Activated CD4-positive, alpha-beta memory T cell treated with anti-CD3 and anti-CD28 coated beads, Interleukin-2, amount 10 ng/mL, durations not matched to agents 7 days and 5 days (primary cell): Measurements from ENCODE around the gene HOXA1. TPM values are rescaled to one million over a fixed set of nuclear protein-coding genes. Genes with fewer than 3 reads are reported as not detected.

ENCODE experiments used
- CTCF ChIA-PET: fragments of 350-600 bp; sonication (Branson Sonifier 250); formaldehyde crosslinking; loops from one replicate; lab custom pipeline; 2021; ENCODE audit warnings: antibody characterized with exemption, inconsistent platforms; lab: Charles Lee
- POLR2A ChIA-PET: fragments of 350-600 bp; sonication (Branson Sonifier 250); formaldehyde crosslinking; loops from one replicate; lab custom pipeline; 2021; ENCODE audit warnings: antibody characterized with exemption; lab: Charles Lee
- DNase-seq: peaks from one replicate; pipeline ENCODE4 v3.0.0-alpha.2; 2020
- H3K27ac Mint-ChIP-seq: one replicate; pipeline ENCODE4 v1.8.0; 2021; ENCODE audit warnings: mild to moderate bottlenecking, mixed read lengths
- H3K27me3 Mint-ChIP-seq: one replicate; pipeline ENCODE4 v1.8.0; 2021; ENCODE audit warnings: mixed read lengths
- H3K36me3 Mint-ChIP-seq: one replicate; pipeline ENCODE4 v1.8.0; 2021; ENCODE audit warnings: low read depth, mixed read lengths
- H3K4me1 Mint-ChIP-seq: one replicate; pipeline ENCODE4 v1.8.0; 2021; ENCODE audit warnings: mixed read lengths
- H3K4me3 Mint-ChIP-seq: one replicate; pipeline ENCODE4 v1.8.0; 2021; ENCODE audit warnings: mild to moderate bottlenecking, mixed read lengths
- H3K9me3 Mint-ChIP-seq: one replicate; pipeline ENCODE4 v1.8.0; 2021; ENCODE audit warnings: mixed read lengths
- total RNA-seq, 2 experiments: library from RNA; stranded (reverse); gene quantifications; one replicate each; pipeline ENCODE4 v1.2.3, GENCODE V29; 2021

HOXA1 gene
- total RNA-seq, 2 experiments from 2014 or later, result 0.70 to 0.86 TPM

- ChIA-PET CTCF (no interaction called here), POLR2A (no interaction called here)
- H3K4me3 Mint-ChIP-seq, result no peak overlapping the region
- H3K27me3 Mint-ChIP-seq, result peaks cover 36% of the 10 kb centered on the region
- H3K9me3 Mint-ChIP-seq, result no peaks in the 10 kb centered on the region
- H3K27ac Mint-ChIP-seq, result no peak overlapping the region
- peaks cover 12% of the 10 kb centered on the region for H3K4me1 Mint-ChIP-seq
- no peaks in the 10 kb centered on the region for H3K36me3 Mint-ChIP-seq
- DNase-seq, result no peak
Measured at GRCh38 chr7:27139334-27140125, 43.7 kb upstream of the HOXA1 start.

GRCh38 chr7:27138985-27139333 is 43.2 kb upstream of the HOXA1 start:
- Mint-ChIP-seq H3K4me3 (no peak overlapping the region), H3K36me3 (no peaks in the 10 kb centered on the region), H3K27me3 (peaks cover 41% of the 10 kb centered on the region), H3K4me1 (peaks cover 18% of the 10 kb centered on the region), H3K27ac (no peak overlapping the region), H3K9me3 (no peaks in the 10 kb centered on the region)
- POLR2A ChIA-PET, result no interaction called here
- no peak for DNase-seq
- CTCF ChIA-PET, result no interaction called here

GRCh38 chr7:27138472-27138871 is 42.7 kb upstream of the HOXA1 start:
- no peak for DNase-seq

GRCh38 chr7:27137640-27138315 is 42.0 kb upstream of the HOXA1 start:
- ChIA-PET POLR2A (no interaction called here), CTCF (no interaction called here)
- no peaks in the 10 kb centered on the region for H3K9me3 Mint-ChIP-seq
- no peak overlapping the region for H3K27ac Mint-ChIP-seq
- DNase-seq, result no peak
- peaks cover 50% of the 10 kb centered on the region for H3K27me3 Mint-ChIP-seq
- H3K36me3 Mint-ChIP-seq, result no peaks in the 10 kb centered on the region
- no peak overlapping the region for H3K4me3 Mint-ChIP-seq
- H3K4me1 Mint-ChIP-seq, result peaks cover 20% of the 10 kb centered on the region

More at GRCh38 chr7:27138472-27138871, 42.7 kb upstream of the HOXA1 start:
- H3K4me3 Mint-ChIP-seq, result no peak overlapping the region
- POLR2A ChIA-PET, result no interaction called here
- H3K9me3 Mint-ChIP-seq, result no peaks in the 10 kb centered on the region
- no peak overlapping the region for H3K27ac Mint-ChIP-seq
- H3K36me3 Mint-ChIP-seq, result no peaks in the 10 kb centered on the region
- peaks cover 20% of the 10 kb centered on the region for H3K4me1 Mint-ChIP-seq
- peaks cover 44% of the 10 kb centered on the region for H3K27me3 Mint-ChIP-seq
- CTCF ChIA-PET, result no interaction called here

GRCh38 chr7:27134392-27134791 is 38.6 kb upstream of the HOXA1 start:
- Mint-ChIP-seq H3K9me3 (no peaks in the 10 kb centered on the region), H3K4me3 (no peak overlapping the region), H3K4me1 (peaks cover 20% of the 10 kb centered on the region), H3K36me3 (no peaks in the 10 kb centered on the region), H3K27ac (no peak overlapping the region), H3K27me3 (peaks cover 60% of the 10 kb centered on the region)
- ChIA-PET CTCF (no interaction called here), POLR2A (interaction anchor here (0.7 kb wide), 1 partner anchor 104 kb away, joined by 3 read pairs; no protein-coding TSS in a partner anchor)
- DNase-seq, result no peak

GRCh38 chr7:27133409-27134231 is 37.8 kb upstream of the HOXA1 start:
- ChIA-PET POLR2A (no interaction called here), CTCF (no interaction called here)
- Mint-ChIP-seq H3K4me3 (no peak overlapping the region), H3K4me1 (peaks cover 20% of the 10 kb centered on the region), H3K36me3 (no peaks in the 10 kb centered on the region), H3K27ac (no peak overlapping the region), H3K9me3 (no peaks in the 10 kb centered on the region), H3K27me3 (peaks cover 62% of the 10 kb centered on the region)
- no peak for DNase-seq

GRCh38 chr7:27132978-27133377 is 37.2 kb upstream of the HOXA1 start:
- no peak for DNase-seq
- H3K4me3 Mint-ChIP-seq, result no peak overlapping the region
- peaks cover 65% of the 10 kb centered on the region for H3K27me3 Mint-ChIP-seq
- H3K9me3 Mint-ChIP-seq, result no peaks in the 10 kb centered on the region
- H3K4me1 Mint-ChIP-seq, result peaks cover 20% of the 10 kb centered on the region
- no peak overlapping the region for H3K27ac Mint-ChIP-seq
- H3K36me3 Mint-ChIP-seq, result no peaks in the 10 kb centered on the region
- CTCF ChIA-PET, result no interaction called here
- POLR2A ChIA-PET, result no interaction called here

- no peak for DNase-seq
- Mint-ChIP-seq H3K27me3 (peaks cover 65% of the 10 kb centered on the region), H3K27ac (no peak overlapping the region), H3K4me1 (peaks cover 20% of the 10 kb centered on the region), H3K36me3 (no peaks in the 10 kb centered on the region), H3K4me3 (no peak overlapping the region), H3K9me3 (no peaks in the 10 kb centered on the region)
- ChIA-PET CTCF (interaction anchor here (0.9 kb wide), 1 partner anchor 18 kb away, joined by 3 read pairs; no protein-coding TSS in a partner anchor), POLR2A (no interaction called here)
Measured at GRCh38 chr7:27132214-27132613, 36.4 kb upstream of the HOXA1 start.

GRCh38 chr7:27131390-27131819 is 35.6 kb upstream of the HOXA1 start:
- peak overlapping the region; percentile 40 for H3K4me3 Mint-ChIP-seq
- H3K9me3 Mint-ChIP-seq, result no peaks in the 10 kb centered on the region
- peaks cover 65% of the 10 kb centered on the region for H3K27me3 Mint-ChIP-seq
- no peak overlapping the region for H3K27ac Mint-ChIP-seq
- ChIA-PET CTCF (interaction anchor here (0.9 to 1.3 kb wide), 2 partner anchors 19 to 450 kb away, joined by 3 to 4 read pairs; no protein-coding TSS in a partner anchor), POLR2A (no interaction called here)
- no peak for DNase-seq
- peaks cover 20% of the 10 kb centered on the region for H3K4me1 Mint-ChIP-seq
- H3K36me3 Mint-ChIP-seq, result no peaks in the 10 kb centered on the region

- ChIA-PET POLR2A (no interaction called here), CTCF (interaction anchor here (0.9 to 1.3 kb wide), 2 partner anchors 20 to 449 kb away, joined by 3 to 4 read pairs; no protein-coding TSS in a partner anchor)
- DNase-seq, result peak; percentile 65
- no peaks in the 10 kb centered on the region for H3K9me3 Mint-ChIP-seq
- H3K36me3 Mint-ChIP-seq, result no peaks in the 10 kb centered on the region
- H3K27ac Mint-ChIP-seq, result no peak within 1 kb of the TSS
- H3K27me3 Mint-ChIP-seq, result peaks cover 62% of the 10 kb centered on the region
- H3K4me1 Mint-ChIP-seq, result peaks cover 18% of the 10 kb centered on the region
- peak within 1 kb of the TSS; percentile 44 for H3K4me3 Mint-ChIP-seq
Measured at GRCh38 chr7:27130540-27131389, 35.0 kb upstream of the HOXA1 start, which contains the start of gene HOXA4. TSS of gene HOXA4 (minus strand) at chr7:27130757. CDS start at chr7:27130733, 24 bp downstream.

GRCh38 chr7:27129729-27130539 is 34.1 kb upstream of the HOXA1 start:
- Mint-ChIP-seq H3K4me1 (peaks cover 12% of the 10 kb centered on the region), H3K27me3 (peaks cover 55% of the 10 kb centered on the region), H3K36me3 (no peaks in the 10 kb centered on the region), H3K9me3 (no peaks in the 10 kb centered on the region), H3K4me3 (no peak overlapping the region), H3K27ac (no peak overlapping the region)
- no peak for DNase-seq
- ChIA-PET POLR2A (no interaction called here), CTCF (no interaction called here)
